Ramos (cell line): ENCODE data around the gene GPR156.

Experiments used
- in situ Hi-C: fragments of 300-500 bp; cut with MboI; formaldehyde crosslinking; loops from one replicate; pipeline ENCODE4 v1.14.3; 2022; ENCODE audit warnings: low sequenced_read_pairs; ENCODE audit not compliant: unreplicated experiment

Gene GPR156

GRCh38 chr3:120200493-120201235 lies 84.4 kb downstream of the GPR156 start:
- in situ Hi-C loops: no loop called here

GRCh38 chr3:120198305-120198878 lies 86.6 kb downstream of the GPR156 start:
- in situ Hi-C loops: no loop called here

GRCh38 chr3:120196812-120197211 lies 88.2 kb downstream of the GPR156 start:
- in situ Hi-C loops: no loop called here

GRCh38 chr3:120196333-120196732 lies 88.7 kb downstream of the GPR156 start:
- in situ Hi-C loops: no loop called here

- in situ Hi-C loops: no loop called here
Measured at GRCh38 chr3:120193554-120193953, 91.5 kb downstream of the GPR156 start.

- in situ Hi-C loops: no loop called here
Measured at GRCh38 chr3:120192579-120192978, 92.4 kb downstream of the GPR156 start.

- in situ Hi-C loops: no loop called here
Measured at GRCh38 chr3:120192159-120192558, 92.9 kb downstream of the GPR156 start.

- in situ Hi-C loops: no loop called here
Measured at GRCh38 chr3:120182613-120183511, 102.2 kb downstream of the GPR156 start.

- in situ Hi-C loops: no loop called here
Measured at GRCh38 chr3:120181632-120182031, 103.4 kb downstream of the GPR156 start.

GRCh38 chr3:120180731-120181412 lies 104.2 kb downstream of the GPR156 start:
- in situ Hi-C loops: no loop called here

- in situ Hi-C loops: no loop called here
Measured at GRCh38 chr3:120177707-120178306, 107.2 kb downstream of the GPR156 start.

- in situ Hi-C loops: no loop called here
Measured at GRCh38 chr3:120177151-120177550, 107.9 kb downstream of the GPR156 start.

- in situ Hi-C loops: no loop called here
Measured at GRCh38 chr3:120174811-120175539, 110.0 kb downstream of the GPR156 start.

- in situ Hi-C loops: no loop called here
Measured at GRCh38 chr3:120173056-120173675, 111.9 kb downstream of the GPR156 start.

GRCh38 chr3:120172070-120172469 lies 113.0 kb downstream of the GPR156 start:
- in situ Hi-C loops: no loop called here

GRCh38 chr3:120171134-120171873 lies 113.7 kb downstream of the GPR156 start:
- in situ Hi-C loops: no loop called here

- in situ Hi-C loops: no loop called here
Measured at GRCh38 chr3:120170223-120170622, 114.8 kb downstream of the GPR156 start.

- in situ Hi-C loops: no loop called here
Measured at GRCh38 chr3:120169407-120169806, 115.6 kb downstream of the GPR156 start.
